Panc1 (cell line): ENCODE measurements around the gene CCR7. TPM values are rescaled to one million over a fixed set of nuclear protein-coding genes. Genes with fewer than 3 reads are reported as not detected.
A peak's percentile ranks its signal among the peaks of the same experiment; 100 is the strongest.

ENCODE experiments used
- ATAC-seq: fragments of 200-7000 bp; cut with Tn5 transposase; 2 replicates; pipeline ENCODE4 v1.9.1; 2020; ENCODE audit warnings: mild to moderate bottlenecking, moderate library complexity
- BruUV-seq: library from RNA; stranded (reverse); fragments of 400-500 nt; replicated peaks from 2 replicates; lab custom pipeline; 2021; lab: Mats Ljungman, UMichigan
- CTCF ChIA-PET: fragments of 300-600 bp; sonication (Branson Sonifier 250); formaldehyde crosslinking; loops from one replicate; lab custom pipeline; 2022; ENCODE audit warnings: antibody characterized with exemption; lab: Charles Lee
- POLR2A ChIA-PET: fragments of 300-600 bp; sonication (Branson Sonifier 250); formaldehyde crosslinking; loops from one replicate; lab custom pipeline; 2022; ENCODE audit warnings: antibody characterized with exemption; lab: Charles Lee
- DNase-seq: peaks from one replicate; pipeline ENCODE4 v3.0.0-alpha.2; 2010; ENCODE audit warnings: low read depth, low spot score
- H3K27ac ChIP-seq: 2 replicates; pipeline ENCODE4 v1.5.1; 2011; ENCODE audit warnings: mild to moderate bottlenecking, low read length, inconsistent platforms
- H3K27me3 ChIP-seq: fragments of 200-500 bp; sonication (Bioruptor generic); 2 replicates; pipeline ENCODE4 v1.6.0; 2014; ENCODE audit warnings: low read length, inconsistent platforms; ENCODE audit not compliant: control insufficient read depth, insufficient read depth
- H3K36me3 ChIP-seq: fragments of 200-500 bp; sonication (Bioruptor generic); 2 replicates; pipeline ENCODE4 v1.5.1; 2014; ENCODE audit warnings: inconsistent platforms, mild to moderate bottlenecking, low read length, moderate library complexity; ENCODE audit not compliant: control insufficient read depth, insufficient read depth
- H3K4me1 ChIP-seq: 2 replicates; pipeline ENCODE4 v1.5.1; 2011; ENCODE audit warnings: inconsistent platforms, mild to moderate bottlenecking, low read length, moderate library complexity; ENCODE audit not compliant: control insufficient read depth, insufficient read depth
- H3K4me3 ChIP-seq, 2 experiments: 2 replicates each; pipeline ENCODE4 v1.5.1; 2011 to 2012; ENCODE audit warnings: low read depth in 2 of 2, low read length in 2 of 2, mild to moderate bottlenecking in 2 of 2, inconsistent platforms in 1 of 2, moderate library complexity in 1 of 2
- H3K9me3 ChIP-seq: fragments of 200-500 bp; sonication (Bioruptor generic); 2 replicates; pipeline ENCODE4 v1.5.1; 2014; ENCODE audit warnings: low read depth, mild to moderate bottlenecking, inconsistent platforms, low read length, moderate library complexity; ENCODE audit not compliant: control insufficient read depth, insufficient read depth
- POLR2AphosphoS5 ChIP-seq: IDR thresholded peaks from 2 replicates; pipeline ENCODE4 v1.6.1; 2012; ENCODE audit warnings: mild to moderate bottlenecking, low read depth, low read length, moderate library complexity
- SIN3A ChIP-seq: IDR thresholded peaks from 2 replicates; pipeline ENCODE4 v1.6.1; 2012; ENCODE audit warnings: low read depth, mild to moderate bottlenecking, low read length, moderate library complexity, borderline replicate concordance; ENCODE audit not compliant: insufficient read depth
- TCF7L2 ChIP-seq: IDR thresholded peaks from 2 replicates; pipeline ENCODE4 v1.6.1; 2011; ENCODE audit warnings: mild to moderate bottlenecking, low read depth, low read length, inconsistent platforms
- in situ Hi-C: cut with HindIII; loops from 2 replicates; pipeline ENCODE4 v1.10.0; 2016; ENCODE audit warnings: low sequenced_read_pairs, low pct_unique_long_range_greater_than_20kb
- intact Hi-C: fragments of 100-400 bp; cut with micrococcal nuclease; formaldehyde crosslinking; loops from one replicate; pipeline ENCODE4 v1.10.0; 2022; ENCODE audit not compliant: unreplicated experiment
- total RNA-seq: library from RNA; stranded (reverse); gene quantifications from one replicate; pipeline ENCODE4 v1.2.1, GENCODE V29; 2021; ENCODE audit not compliant: unreplicated experiment
- TF ChIP-seq, protein P1 (sequence below), 2 experiments: IDR thresholded peaks; 2 replicates each; pipeline ENCODE4 v1.6.1; 2011 to 2012; ENCODE audit warnings: low read depth in 2 of 2, control low read depth in 1 of 2, low read length in 1 of 2, mild to moderate bottlenecking in 1 of 2, moderate library complexity in 1 of 2; ENCODE audit not compliant: insufficient read depth in 1 of 2
- TF ChIP-seq, protein P2 (sequence below): fragments of 450-650 bp; IDR thresholded peaks from 2 replicates; pipeline ENCODE4 v1.5.1; 2017; ENCODE audit warnings: mild to moderate bottlenecking

CCR7 gene
- total RNA-seq, 1 experiment from 2014 or later, result 0.44 TPM

DNA sequence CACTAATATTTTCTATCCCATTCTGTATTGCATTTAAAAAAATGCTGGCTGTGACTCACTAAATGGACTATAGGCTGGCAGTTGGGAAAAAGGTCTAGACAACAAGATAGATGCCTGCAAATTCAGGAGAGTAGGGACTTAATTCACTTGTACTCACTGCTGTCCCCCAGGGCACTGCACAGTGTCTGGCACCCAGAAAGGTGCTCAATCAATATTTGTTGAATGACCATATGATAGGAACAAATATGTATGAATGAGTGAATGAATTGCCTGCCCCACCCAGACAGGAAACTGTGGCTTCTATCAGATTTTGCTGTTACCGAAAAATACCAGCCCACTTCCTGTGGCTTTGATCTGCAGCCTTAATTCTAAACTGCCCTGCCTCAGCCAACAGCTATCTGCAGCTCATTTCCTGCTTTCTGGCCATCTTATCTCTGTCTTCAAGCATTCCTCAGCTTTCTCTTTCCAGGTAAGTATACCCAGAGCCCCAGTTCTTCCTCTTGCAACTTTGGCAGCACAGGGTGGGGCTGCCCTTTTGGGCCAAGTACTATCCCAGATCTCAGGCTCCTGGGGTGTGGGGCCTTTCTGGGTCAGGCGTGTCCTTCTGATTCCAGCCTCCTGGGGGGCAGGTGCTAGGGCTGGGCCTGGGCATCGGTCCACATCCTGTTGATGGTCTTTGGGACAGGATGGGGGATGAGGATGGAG, 48.5 kb downstream of the CCR7 start:
- H3K27me3 ChIP-seq, result no peaks in the 10 kb centered on the region
- ChIA-PET CTCF (interaction anchor here (0.6 kb wide), 1 partner anchor 97 kb away, joined by 3 read pairs; no protein-coding TSS in a partner anchor), POLR2A (interaction anchor here (0.7 kb wide), 1 partner anchor 92 kb away, joined by 11 read pairs; no protein-coding TSS in a partner anchor)
- H3K27ac ChIP-seq, result no peak overlapping the region
- no TSS peak for BruUV-seq
- no peak for DNase-seq
- intact Hi-C loops (no loop called here), in situ Hi-C loops (no loop called here)
- TF ChIP-seq TCF7L2 (0 out of 2 replicates have a peak, but pooled peaks have one; percentile 20), POLR2AphosphoS5 (no peak)
- peaks cover 5% of the 10 kb centered on the region; the same call in 1 of the 2 replicates for H3K4me1 ChIP-seq
- H3K9me3 ChIP-seq, result no peaks in the 10 kb centered on the region
- H3K36me3 ChIP-seq, result no peaks in the 10 kb centered on the region
- no peak overlapping the region for H3K4me3 ChIP-seq
- peak; percentile 31 for ATAC-seq

DNA sequence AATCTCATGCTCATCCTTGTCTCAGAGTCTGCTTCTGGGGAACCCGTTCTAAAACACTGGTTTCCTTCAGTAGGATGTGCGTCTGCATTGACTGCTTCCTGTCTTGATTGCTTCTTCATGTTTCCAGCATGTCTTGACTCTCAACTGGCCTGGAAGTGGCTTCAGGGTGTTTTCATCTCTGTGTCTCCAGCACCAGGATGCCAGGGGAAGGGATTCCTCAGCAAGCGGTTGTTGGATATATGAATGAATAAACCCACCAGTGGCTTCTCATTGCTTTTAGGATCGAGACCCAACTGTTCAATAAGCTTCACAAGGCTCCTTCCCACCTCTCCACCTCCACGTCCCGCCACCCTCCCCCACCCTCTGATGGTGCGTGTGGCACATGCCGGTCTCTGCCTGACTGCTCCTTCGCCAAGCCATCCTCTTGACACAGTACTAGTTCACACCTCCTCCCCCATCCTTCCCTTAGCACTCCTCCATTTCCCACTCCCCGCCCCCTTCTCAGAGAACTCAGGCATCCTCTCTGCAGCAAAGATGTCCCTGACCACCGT, 49.7 kb downstream of the CCR7 start:
- intact Hi-C loops, result no loop called here

More for the DNA sequence above, 49.7 kb downstream of the CCR7 start:
- no peak for DNase-seq
- Histone ChIP-seq H3K9me3 (no peaks in the 10 kb centered on the region), H3K27ac (no peak overlapping the region), H3K36me3 (no peaks in the 10 kb centered on the region), H3K4me1 (peaks cover 5% of the 10 kb centered on the region; the same call in 1 of the 2 replicates), H3K27me3 (no peaks in the 10 kb centered on the region), H3K4me3 (no peak overlapping the region)
- no peak for TF ChIP-seq TCF7L2
- TF ChIP-seq, protein P1, sequence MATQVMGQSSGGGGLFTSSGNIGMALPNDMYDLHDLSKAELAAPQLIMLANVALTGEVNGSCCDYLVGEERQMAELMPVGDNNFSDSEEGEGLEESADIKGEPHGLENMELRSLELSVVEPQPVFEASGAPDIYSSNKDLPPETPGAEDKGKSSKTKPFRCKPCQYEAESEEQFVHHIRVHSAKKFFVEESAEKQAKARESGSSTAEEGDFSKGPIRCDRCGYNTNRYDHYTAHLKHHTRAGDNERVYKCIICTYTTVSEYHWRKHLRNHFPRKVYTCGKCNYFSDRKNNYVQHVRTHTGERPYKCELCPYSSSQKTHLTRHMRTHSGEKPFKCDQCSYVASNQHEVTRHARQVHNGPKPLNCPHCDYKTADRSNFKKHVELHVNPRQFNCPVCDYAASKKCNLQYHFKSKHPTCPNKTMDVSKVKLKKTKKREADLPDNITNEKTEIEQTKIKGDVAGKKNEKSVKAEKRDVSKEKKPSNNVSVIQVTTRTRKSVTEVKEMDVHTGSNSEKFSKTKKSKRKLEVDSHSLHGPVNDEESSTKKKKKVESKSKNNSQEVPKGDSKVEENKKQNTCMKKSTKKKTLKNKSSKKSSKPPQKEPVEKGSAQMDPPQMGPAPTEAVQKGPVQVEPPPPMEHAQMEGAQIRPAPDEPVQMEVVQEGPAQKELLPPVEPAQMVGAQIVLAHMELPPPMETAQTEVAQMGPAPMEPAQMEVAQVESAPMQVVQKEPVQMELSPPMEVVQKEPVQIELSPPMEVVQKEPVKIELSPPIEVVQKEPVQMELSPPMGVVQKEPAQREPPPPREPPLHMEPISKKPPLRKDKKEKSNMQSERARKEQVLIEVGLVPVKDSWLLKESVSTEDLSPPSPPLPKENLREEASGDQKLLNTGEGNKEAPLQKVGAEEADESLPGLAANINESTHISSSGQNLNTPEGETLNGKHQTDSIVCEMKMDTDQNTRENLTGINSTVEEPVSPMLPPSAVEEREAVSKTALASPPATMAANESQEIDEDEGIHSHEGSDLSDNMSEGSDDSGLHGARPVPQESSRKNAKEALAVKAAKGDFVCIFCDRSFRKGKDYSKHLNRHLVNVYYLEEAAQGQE (IDR thresholded peaks at IDR 0.05; ENCODE audit: insufficient read depth in 1 of 2, low read depth in 2 of 2, low read length in 1 of 2), result no peak
- TF ChIP-seq, protein P2, sequence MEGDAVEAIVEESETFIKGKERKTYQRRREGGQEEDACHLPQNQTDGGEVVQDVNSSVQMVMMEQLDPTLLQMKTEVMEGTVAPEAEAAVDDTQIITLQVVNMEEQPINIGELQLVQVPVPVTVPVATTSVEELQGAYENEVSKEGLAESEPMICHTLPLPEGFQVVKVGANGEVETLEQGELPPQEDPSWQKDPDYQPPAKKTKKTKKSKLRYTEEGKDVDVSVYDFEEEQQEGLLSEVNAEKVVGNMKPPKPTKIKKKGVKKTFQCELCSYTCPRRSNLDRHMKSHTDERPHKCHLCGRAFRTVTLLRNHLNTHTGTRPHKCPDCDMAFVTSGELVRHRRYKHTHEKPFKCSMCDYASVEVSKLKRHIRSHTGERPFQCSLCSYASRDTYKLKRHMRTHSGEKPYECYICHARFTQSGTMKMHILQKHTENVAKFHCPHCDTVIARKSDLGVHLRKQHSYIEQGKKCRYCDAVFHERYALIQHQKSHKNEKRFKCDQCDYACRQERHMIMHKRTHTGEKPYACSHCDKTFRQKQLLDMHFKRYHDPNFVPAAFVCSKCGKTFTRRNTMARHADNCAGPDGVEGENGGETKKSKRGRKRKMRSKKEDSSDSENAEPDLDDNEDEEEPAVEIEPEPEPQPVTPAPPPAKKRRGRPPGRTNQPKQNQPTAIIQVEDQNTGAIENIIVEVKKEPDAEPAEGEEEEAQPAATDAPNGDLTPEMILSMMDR, result no peak
- TF ChIP-seq POLR2AphosphoS5, result no peak
- no peak for TF ChIP-seq SIN3A
- ATAC-seq, result no peak
- in situ Hi-C loops, result no loop called here
- ChIA-PET POLR2A (no interaction called here), CTCF (no interaction called here)
- BruUV-seq, result no TSS peak
